ENCODE data around the gene BBS9.
"Not testable (repeated sequence)": the region's sequence is repeated elsewhere in the genome, so short reads cannot be mapped to it uniquely, and the experiment has no call there.

The BBS9 gene

GRCh38 chr7:33195264-33195663, 65.9 kb downstream of the BBS9 start:
- peak in 1 of 2 experiments; percentile 41 for DNase-seq (ENCODE audit: low read depth in 2 of 2)

- peak in 1 of 2 experiments; percentile 16 for DNase-seq (ENCODE audit: low read depth in 2 of 2)
These were observed 66.9 kb downstream of the BBS9 start for GRCh38 chr7:33196221-33196620.

- no peak for DNase-seq (ENCODE audit: low read depth in 2 of 2)
These were observed 70.9 kb downstream of the BBS9 start for GRCh38 chr7:33200282-33200681.

DNA sequence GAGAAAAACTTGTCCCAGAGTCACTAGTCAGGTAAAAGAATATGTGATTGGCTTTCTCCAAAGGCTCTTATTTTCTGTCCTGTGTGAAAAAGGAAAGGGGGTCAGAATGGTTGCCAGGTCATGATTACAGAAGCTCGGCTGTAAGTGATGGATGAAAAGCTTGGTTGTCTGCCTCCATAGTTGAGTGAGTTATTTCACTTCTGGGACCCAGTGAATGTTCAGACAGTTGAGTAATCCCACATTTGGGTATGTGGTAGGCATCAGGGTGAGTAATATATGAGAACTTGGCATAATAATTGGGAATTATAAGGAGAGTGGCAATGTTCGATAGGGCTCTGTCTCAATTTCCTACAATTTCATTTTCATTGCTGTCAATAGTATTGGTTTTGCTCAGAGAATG, 72.5 kb downstream of the BBS9 start:
- no peak for DNase-seq (ENCODE audit: low read depth in 2 of 2)

GRCh38 chr7:33210958-33211357, 81.6 kb downstream of the BBS9 start:
- DNase-seq (ENCODE audit: low read depth in 2 of 2): no peak

DNA sequence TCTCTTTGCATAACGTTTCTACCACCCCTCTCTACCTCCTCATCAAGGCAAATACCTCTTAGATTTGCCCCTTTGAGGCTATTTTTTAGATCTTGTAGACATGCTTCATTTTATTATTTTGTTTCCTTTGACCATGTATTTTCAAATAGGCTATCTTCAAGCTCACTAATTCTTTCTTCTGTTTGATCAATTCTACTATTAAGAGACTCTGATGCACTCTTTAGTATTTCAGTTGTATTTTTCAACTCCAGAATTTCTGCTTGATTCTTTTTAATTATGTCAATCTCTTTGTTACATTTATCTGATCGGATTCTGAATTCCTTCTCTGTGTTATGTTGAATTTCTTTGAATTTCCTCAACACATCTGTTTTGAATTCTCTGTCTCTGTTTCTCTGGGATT, 82.8 kb downstream of the BBS9 start:
- DNase-seq (ENCODE audit: low read depth in 2 of 2): no peak

DNA sequence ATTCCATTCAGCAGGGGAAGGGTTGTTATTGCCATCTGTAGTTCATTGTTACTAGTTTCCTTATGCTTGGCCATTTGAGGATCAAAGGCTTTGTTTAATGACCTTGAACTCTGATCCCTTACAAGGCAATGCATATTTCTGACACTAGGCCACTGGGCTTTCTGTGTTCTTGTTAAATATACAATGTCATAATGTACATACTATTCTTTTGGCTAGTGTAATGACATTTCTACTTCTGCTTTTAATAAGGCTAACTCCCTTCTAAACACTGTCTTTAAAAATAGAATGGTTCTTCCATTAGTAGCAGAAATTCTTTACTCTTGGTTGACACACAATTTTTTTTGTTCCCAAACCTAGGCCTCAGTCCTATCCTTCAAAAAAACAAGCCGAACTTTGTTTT, 86.6 kb downstream of the BBS9 start:
- DNase-seq (ENCODE audit: low read depth in 2 of 2): no peak

GRCh38 chr7:33217595-33217994, 88.2 kb downstream of the BBS9 start:
- DNase-seq (ENCODE audit: low read depth in 2 of 2): no peak

GRCh38 chr7:33218841-33219535, 89.6 kb downstream of the BBS9 start:
- DNase-seq (ENCODE audit: low read depth in 2 of 2): not testable (repeated sequence)

DNA sequence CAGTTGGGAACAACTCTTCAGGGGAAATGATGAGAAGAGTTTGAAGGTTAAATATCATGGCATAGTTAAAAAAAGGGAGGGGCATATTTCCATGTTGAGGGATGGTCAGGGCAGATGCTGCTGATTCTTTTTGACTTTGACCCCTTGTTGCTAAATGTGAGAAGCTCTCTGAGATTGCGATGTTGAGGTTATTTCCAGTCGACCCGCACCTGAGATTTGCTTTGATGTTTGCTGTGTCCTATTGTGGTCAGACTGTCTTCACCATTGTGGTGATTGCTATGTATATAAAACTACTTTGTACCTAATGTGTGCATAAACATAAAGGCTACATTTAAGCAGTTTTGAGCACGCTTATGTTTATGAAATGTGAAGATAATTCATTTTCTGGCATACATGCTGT, 90.9 kb downstream of the BBS9 start:
- DNase-seq (ENCODE audit: low read depth in 2 of 2): no peak

DNA sequence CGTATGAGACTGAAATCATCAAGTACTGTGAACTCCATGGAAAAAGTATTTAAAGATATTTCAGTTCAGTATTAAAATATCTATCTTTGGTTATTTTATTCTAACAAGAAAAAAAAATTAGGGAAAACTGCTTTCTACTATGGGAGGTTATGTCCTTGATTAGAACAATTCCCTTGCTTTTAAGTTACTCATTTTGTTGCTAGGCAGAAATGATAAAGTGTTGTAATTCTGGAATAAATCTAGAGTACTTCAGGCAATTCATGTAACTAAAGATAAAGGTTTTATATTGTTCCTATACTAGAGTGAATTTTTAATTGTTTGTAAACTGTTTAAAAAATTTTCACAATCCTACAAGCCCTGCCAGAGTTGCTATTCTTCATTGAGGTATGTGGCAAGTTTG, 92.0 kb downstream of the BBS9 start:
- no peak for DNase-seq (ENCODE audit: low read depth in 2 of 2)

DNA sequence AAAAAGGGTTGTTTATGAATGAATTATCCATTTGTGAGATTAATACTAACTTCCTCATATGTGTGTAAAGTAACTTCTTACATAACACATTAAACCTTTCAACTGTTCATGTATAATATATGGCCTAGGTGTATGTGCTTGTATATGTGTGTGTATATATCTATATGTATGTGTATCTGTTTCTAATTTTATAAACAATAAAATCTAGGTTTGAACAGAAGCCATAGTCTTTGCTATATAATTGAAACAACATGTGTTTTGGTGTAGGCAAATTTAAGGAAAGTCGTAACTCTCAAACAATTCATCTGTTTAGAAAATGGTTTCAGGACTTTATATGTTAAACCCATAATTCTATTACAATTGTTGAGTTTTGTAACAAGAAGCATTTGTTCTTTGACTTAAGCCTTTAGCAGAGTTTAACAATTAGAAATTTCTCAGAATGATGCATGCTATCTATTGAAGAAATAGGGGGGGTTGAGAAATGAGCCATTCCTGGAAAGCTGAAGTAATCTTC, 103.3 kb downstream of the BBS9 start:
- peak; percentile 34 to 49 for DNase-seq (ENCODE audit: low read depth in 2 of 2)

GRCh38 chr7:33233659-33234058, 104.3 kb downstream of the BBS9 start:
- no peak for DNase-seq (ENCODE audit: low read depth in 2 of 2)

DNA sequence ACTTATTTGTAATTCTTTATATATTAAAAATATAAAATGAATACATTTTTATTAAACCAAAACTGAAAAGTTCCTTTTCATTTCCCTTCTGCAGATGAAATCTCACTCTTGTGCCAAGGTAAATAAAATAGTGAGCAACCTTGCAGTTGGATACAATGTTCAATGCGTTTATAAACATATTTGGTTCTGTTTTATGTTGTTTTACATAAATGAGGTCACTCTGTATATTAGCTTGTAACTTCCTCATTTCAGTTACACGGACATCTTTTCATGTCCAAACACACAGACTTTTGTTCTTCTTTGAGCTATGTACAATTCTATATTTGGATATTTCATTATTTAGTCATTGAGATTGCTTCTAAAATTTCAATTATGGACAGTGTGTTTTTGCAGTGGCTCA, 107.7 kb downstream of the BBS9 start:
- no peak for DNase-seq (ENCODE audit: low read depth in 2 of 2)

DNA sequence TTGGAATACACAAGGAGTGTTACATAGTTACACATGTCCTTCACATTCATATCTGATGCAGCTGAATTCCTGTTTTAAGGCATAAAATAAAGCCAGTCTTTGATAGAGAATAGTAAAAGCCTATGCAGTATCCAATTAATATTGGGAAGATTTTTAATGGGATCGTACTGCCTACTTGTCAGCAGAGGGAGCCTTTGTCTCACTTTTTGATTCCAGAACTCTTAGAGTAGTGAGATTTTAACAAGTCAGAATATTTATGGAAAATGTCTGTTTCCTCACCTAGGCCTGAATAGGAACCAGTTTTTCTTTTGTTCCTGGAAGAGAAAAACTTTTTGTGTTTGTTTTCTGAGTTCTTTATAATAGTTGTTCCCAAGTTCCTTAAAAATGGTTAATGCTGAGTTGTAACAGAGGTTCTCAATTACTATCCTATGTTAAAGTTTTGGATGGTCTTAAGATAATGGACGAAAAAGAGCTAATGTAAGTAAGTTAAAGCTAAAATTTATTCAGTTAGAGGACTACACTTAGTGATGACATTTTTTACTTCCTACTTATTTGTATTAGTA, 114.0 kb downstream of the BBS9 start:
- no peak for DNase-seq (ENCODE audit: low read depth in 2 of 2)

GRCh38 chr7:33248671-33249070, 119.3 kb downstream of the BBS9 start:
- DNase-seq (ENCODE audit: low read depth in 2 of 2): peak; percentile 30 to 47

- DNase-seq (ENCODE audit: low read depth in 2 of 2): peak; percentile 77 to 83
These were observed 121.1 kb downstream of the BBS9 start for GRCh38 chr7:33250421-33250871.

DNA sequence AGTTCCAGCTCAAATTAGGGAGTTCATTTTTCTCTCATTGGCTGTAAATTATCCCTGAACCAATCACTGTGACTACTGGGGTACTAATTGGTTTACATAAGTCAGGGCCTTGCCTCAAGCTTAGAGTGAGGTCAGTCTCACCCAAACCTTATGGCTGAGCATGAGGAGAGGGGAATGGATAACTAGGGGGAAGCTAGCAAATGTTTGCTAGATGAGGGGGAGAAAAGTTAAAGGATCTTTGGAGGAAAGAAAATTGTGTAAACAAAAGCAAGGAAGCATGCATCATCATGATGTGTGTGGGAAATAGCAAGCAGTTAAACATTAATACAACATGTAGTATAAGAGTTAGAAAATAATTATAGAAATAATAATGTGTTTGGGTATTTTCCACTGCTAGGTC, 121.9 kb downstream of the BBS9 start:
- no peak for DNase-seq (ENCODE audit: low read depth in 2 of 2)

- peak; percentile 45 to 54 for DNase-seq (ENCODE audit: low read depth in 2 of 2)
These were observed 129.2 kb downstream of the BBS9 start for GRCh38 chr7:33258491-33258951.

DNA sequence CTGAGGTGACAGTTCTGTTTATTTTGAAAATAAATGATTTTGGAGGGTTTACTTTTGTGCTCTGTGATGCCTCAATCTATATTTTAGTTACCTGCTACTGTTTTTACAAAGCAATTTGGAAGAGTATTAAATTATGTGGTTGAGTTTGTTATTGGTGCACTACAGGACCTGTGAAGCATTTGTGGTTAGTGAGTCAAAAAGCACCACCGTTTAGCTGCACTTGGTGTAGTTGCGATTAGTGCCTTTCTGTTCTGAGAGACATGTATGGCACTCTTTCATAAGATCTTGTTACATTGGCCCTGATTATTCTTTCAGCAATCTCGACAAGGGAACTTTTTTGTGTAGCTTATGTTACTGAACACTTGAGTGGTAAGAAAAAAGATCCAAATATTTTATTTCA, 132.2 kb downstream of the BBS9 start:
- no peak for DNase-seq (ENCODE audit: low read depth in 2 of 2)

DNA sequence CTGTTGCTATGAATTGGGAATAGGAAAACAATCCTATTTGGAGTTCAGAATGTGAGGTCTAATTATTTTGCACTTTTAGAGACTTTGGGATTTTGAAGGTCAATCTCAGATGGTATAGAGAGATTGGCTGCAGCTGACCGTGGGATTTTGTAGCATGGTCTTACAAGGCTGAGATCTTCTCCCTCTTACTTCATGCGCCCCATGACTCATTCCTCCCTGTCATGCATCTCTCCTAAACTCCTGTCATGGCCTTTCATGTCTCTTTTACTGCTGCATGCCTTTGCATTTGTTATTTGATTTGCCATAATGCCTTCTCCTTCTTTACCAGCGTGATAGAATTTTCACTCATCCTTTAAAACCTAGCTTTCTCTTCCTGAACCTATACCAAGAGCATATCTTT, 133.1 kb downstream of the BBS9 start:
- no peak for DNase-seq (ENCODE audit: low read depth in 2 of 2)

DNA sequence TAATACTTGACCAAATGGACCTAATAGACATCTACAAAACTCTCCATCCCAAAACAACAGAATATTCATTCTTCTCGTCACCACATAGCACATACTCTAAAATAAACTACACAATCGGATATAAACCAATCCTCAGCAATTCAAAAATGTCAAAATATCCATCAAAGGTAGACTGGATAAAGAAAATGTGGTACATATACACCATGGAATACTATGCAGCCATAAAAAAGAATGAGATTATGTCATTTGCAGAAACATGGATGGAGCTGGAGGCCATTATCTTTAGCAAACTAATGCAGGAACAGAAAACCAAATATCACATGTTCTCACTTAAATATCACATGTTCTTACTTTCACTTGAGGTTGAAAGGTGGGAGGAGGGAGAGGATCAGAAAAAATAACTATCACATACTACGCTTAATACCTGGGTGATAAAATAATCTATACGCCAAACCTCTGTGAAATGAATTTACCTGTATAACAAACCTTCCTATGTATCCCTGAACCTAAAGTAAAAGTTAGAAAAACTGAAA, 142.5 kb downstream of the BBS9 start:
- not testable (repeated sequence) for DNase-seq (ENCODE audit: low read depth in 2 of 2)

DNA sequence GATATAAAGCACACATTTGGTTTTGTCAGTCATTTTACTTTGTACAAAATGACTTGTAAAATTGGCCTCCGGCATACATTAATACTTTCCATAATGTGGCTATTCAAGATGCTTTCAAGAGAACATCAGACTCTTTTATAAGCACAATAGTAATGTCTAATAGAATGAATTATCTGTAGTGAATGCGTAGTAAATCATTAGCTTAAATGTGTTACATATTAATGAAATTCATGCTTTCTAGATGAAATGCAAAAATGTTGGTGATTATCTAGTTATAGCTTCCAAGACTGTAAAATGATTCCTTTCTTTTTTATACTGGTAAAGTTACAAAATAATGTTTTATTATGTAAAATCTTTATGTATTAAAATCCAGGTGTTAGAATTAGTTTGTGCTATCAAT, 144.0 kb downstream of the BBS9 start:
- DNase-seq (ENCODE audit: low read depth in 2 of 2): no peak

All from fibroblast of skin of left biceps (primary cell).